K562 (cell line): ENCODE data around the gene TMEM131L. TPM values are rescaled to one million over a fixed set of nuclear protein-coding genes. Genes with fewer than 3 reads are reported as not detected.
A peak's percentile ranks its signal among the peaks of the same experiment; 100 is the strongest.

Experiments
- CXXC5 ChIP-seq: fragments of 250-450 bp; sonication (Bioruptor Pico); IDR thresholded peaks from 2 replicates; pipeline ENCODE4 v1.8.0; 2022; ENCODE audit warnings: inconsistent platforms, mild to moderate bottlenecking, moderate library complexity
- ELF1 ChIP-seq: fragments of 200-800 bp; sonication (Bioruptor generic); IDR thresholded peaks from 2 replicates; pipeline ENCODE4 v1.6.1; 2016; ENCODE audit warnings: missing genetic modification characterization, missing compliant biosample characterization
- EZH2 ChIP-seq: IDR thresholded peaks from 2 replicates; pipeline ENCODE4 v1.6.1; 2012; ENCODE audit warnings: low read depth, mild to moderate bottlenecking, inconsistent platforms, low read length, borderline replicate concordance
- FIP1L1 ChIP-seq: fragments of 200-400 bp; formaldehyde crosslinking; IDR thresholded peaks from 2 replicates; pipeline ENCODE4 v1.6.1; 2018; ENCODE audit warnings: mild to moderate bottlenecking, low read depth, low read length; ENCODE audit not compliant: poor library complexity, severe bottlenecking
- GTF2E2 ChIP-seq: fragments of 200-800 bp; sonication (Bioruptor generic); IDR thresholded peaks from 2 replicates; pipeline ENCODE4 v1.6.1; 2016; ENCODE audit warnings: missing genetic modification characterization, missing compliant biosample characterization
- IRF2 ChIP-seq: sonication (generic); formaldehyde crosslinking; IDR thresholded peaks from 2 replicates; pipeline ENCODE4 v1.8.1; 2022; ENCODE audit warnings: mild to moderate bottlenecking, missing genetic modification reagents
- JUND ChIP-seq, 2 experiments: IDR thresholded peaks; 2 replicates in 1 of 2; 3 replicates in 1 of 2; pipeline ENCODE4 v1.6.1; 2011; ENCODE audit warnings: borderline replicate concordance in 2 of 2, low read depth in 2 of 2, low read length in 2 of 2, improper control_type of control experiment in 1 of 2, missing biosample characterization in 1 of 2, missing genetic modification characterization in 1 of 2, missing genetic modification reagents in 1 of 2
- MAFK ChIP-seq: IDR thresholded peaks from 2 replicates; pipeline ENCODE4 v1.6.1; 2011; ENCODE audit warnings: low read length, improper control_type of control experiment
- MAZ ChIP-seq, 2 experiments: fragments of 450-650 bp in 1 of 2; sonication (generic) in 1 of 2; formaldehyde crosslinking; IDR thresholded peaks in 1 of 2; conservative IDR thresholded peaks in 1 of 2; 2 replicates each; pipeline versions ENCODE4 v1.4.0 to v1.5.0; 2020; ENCODE audit warnings: mild to moderate bottlenecking in 1 of 2, missing genetic modification reagents in 1 of 2
- MTA2 ChIP-seq: fragments of 450-650 bp; IDR thresholded peaks from 2 replicates; pipeline ENCODE4 v1.6.1; 2016; ENCODE audit warnings: low read depth
- MTA3 ChIP-seq: fragments of 450-650 bp; formaldehyde crosslinking; IDR thresholded peaks from 2 replicates; pipeline ENCODE4 v1.6.1; 2017; ENCODE audit warnings: mild to moderate bottlenecking, borderline replicate concordance
- MYNN ChIP-seq, 2 experiments: sonication (generic); formaldehyde crosslinking in 1 of 2; IDR thresholded peaks; 2 replicates each; pipeline versions ENCODE4 v1.5.0 to v1.6.1; 2016 to 2020; ENCODE audit warnings: antibody characterized with exemption in 1 of 2, missing genetic modification reagents in 1 of 2
- NR4A1 ChIP-seq, 2 experiments: fragments of 250-450 bp in 1 of 2; fragments of 450-650 bp in 1 of 2; sonication (Bioruptor Pico) in 1 of 2; IDR thresholded peaks; 2 replicates each; pipeline versions ENCODE4 v1.4.0 to v1.6.1; 2016 to 2020; ENCODE audit warnings: mild to moderate bottlenecking in 2 of 2, missing compliant biosample characterization in 1 of 2, missing genetic modification characterization in 1 of 2, moderate library complexity in 1 of 2
- RBM17 ChIP-seq: fragments of 200-400 bp; formaldehyde crosslinking; IDR thresholded peaks from 2 replicates; pipeline ENCODE4 v1.6.1; 2017; ENCODE audit warnings: low read depth, mild to moderate bottlenecking, low read length, borderline replicate concordance
- SP2 ChIP-seq: IDR thresholded peaks from 2 replicates; pipeline ENCODE4 v1.6.1; 2011; ENCODE audit warnings: mild to moderate bottlenecking, low read depth, low read length, moderate library complexity; ENCODE audit not compliant: poor library complexity, severe bottlenecking; ENCODE audit errors: extremely low read depth
- XRCC3 ChIP-seq: fragments of 450-650 bp; IDR thresholded peaks from 2 replicates; pipeline ENCODE4 v1.6.1; 2017; ENCODE audit warnings: mild to moderate bottlenecking, moderate library complexity
- ZNF586 ChIP-seq: fragments of 450-650 bp; formaldehyde crosslinking; conservative IDR thresholded peaks from 2 replicates; pipeline ENCODE4 v1.4.0; 2020; ENCODE audit warnings: mild to moderate bottlenecking, moderate library complexity
- ZNF668 ChIP-seq: fragments of 250-450 bp; sonication (Bioruptor Pico); IDR thresholded peaks from 2 replicates; pipeline ENCODE4 v1.8.0; 2022; ENCODE audit warnings: mild to moderate bottlenecking, inconsistent platforms
- ZNF830 ChIP-seq: fragments of 250-450 bp; sonication (Bioruptor Pico); IDR thresholded peaks from 2 replicates; pipeline ENCODE4 v1.5.0; 2021; ENCODE audit warnings: mild to moderate bottlenecking
- polyA plus RNA-seq, 8 experiments: library from polyadenylated mRNA; depleted of rRNA in 4 of 8; stranded (reverse) in 5 of 8; unstranded in 3 of 8; fragments of >200 nt; fragmentation: Nextera tagmentation in 2 of 8; fragmentation: Illumina TruSeq in 1 of 8; extraction: Ambion mirVana in 2 of 8; extraction: Trizol in 1 of 8; gene quantifications; 2 replicates each; pipeline versions ENCODE4 v1.2.1 to v1.2.3, GENCODE V29; 2011 to 2014; ENCODE audit warnings: inconsistent platforms in 1 of 8, missing spikeins in 1 of 8
- total RNA-seq, 7 experiments: library from RNA; depleted of rRNA in 6 of 7; stranded (reverse); fragments of >200 nt in 6 of 7; fragmentation: Illumina TruSeq in 2 of 7; extraction: Trizol in 2 of 7; gene quantifications; 2 replicates each; pipeline versions ENCODE4 v1.2.1 to v1.2.3, GENCODE V29; 2011 to 2021; ENCODE audit warnings: low replicate concordance in 1 of 7
- TF ChIP-seq, protein P1 (sequence below): IDR thresholded peaks from 2 replicates; pipeline ENCODE4 v1.6.1; 2011; ENCODE audit not compliant: insufficient read length; ENCODE audit errors: extremely low read depth
- TF ChIP-seq, protein P2 (sequence below): fragments of 450-650 bp; IDR thresholded peaks from 2 replicates; pipeline ENCODE4 v1.6.1; 2016; ENCODE audit warnings: borderline replicate concordance
- TF ChIP-seq, protein P3 (sequence below): IDR thresholded peaks from 2 replicates; pipeline ENCODE4 v1.6.1; 2016; ENCODE audit warnings: missing genetic modification characterization, missing compliant biosample characterization
- TF ChIP-seq, protein P4 (sequence below): fragments of 250-450 bp; sonication (Bioruptor Pico); IDR thresholded peaks from 2 replicates; pipeline ENCODE4 v1.8.0; 2022; ENCODE audit warnings: moderate library complexity, mild to moderate bottlenecking, inconsistent platforms

TMEM131L gene
- total and polyA plus RNA-seq, 9 of the 15 experiments (the other 6 are each of a cell fraction or from before 2014, with no cell fraction given) = 1.2 to 20.8 (median 12.9) TPM

DNA sequence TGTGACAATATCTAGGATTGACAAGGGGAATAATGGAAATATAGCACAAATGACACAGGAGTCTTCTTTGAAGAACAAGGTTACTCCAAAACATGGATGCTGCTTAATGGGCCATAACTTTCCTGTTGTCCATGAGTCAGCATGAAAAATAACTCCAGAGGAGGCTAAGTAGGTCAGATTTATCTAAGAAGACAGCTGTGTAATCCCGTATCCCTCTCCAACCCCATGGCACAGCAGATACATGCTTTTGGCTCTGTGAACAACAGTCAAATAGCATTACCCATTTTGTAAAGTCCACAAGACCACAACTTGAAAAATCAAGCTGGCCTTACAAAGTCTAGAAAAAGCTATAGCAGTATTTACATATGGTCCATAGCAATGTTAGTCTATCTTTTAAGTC, 2.1 kb upstream of the TMEM131L start (continued):
- no peak for TF ChIP-seq SP2
- TF ChIP-seq JUND (IDR thresholded peaks at IDR 0.05; ENCODE audit: borderline replicate concordance, low read depth, low read length) = peak; percentile 71; the same call in 1 of the 2 replicates
- peak; percentile 73; the same call in 1 of the 3 replicates for TF ChIP-seq JUND (tag; IDR thresholded peaks at IDR 0.05; ENCODE audit: borderline replicate concordance, low read depth, low read length)
- TF ChIP-seq, protein P1, sequence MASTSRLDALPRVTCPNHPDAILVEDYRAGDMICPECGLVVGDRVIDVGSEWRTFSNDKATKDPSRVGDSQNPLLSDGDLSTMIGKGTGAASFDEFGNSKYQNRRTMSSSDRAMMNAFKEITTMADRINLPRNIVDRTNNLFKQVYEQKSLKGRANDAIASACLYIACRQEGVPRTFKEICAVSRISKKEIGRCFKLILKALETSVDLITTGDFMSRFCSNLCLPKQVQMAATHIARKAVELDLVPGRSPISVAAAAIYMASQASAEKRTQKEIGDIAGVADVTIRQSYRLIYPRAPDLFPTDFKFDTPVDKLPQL = no peak
- no peak for TF ChIP-seq EZH2
- TF ChIP-seq GTF2E2 (tag) = no peak
- TF ChIP-seq IRF2 = no peak
- no peak; the same call in 1 of the 2 replicates for TF ChIP-seq ELF1
- TF ChIP-seq MTA3 = no peak
- TF ChIP-seq MYNN (IDR thresholded peaks at IDR 0.05) = 0 out of 2 replicates have a peak, but pooled peaks have one; percentile 49
- no peak for TF ChIP-seq MYNN (CRISPR knock-in tag; IDR thresholded peaks at IDR 0.05)
- TF ChIP-seq ZNF668 = no peak
- TF ChIP-seq, protein P2, sequence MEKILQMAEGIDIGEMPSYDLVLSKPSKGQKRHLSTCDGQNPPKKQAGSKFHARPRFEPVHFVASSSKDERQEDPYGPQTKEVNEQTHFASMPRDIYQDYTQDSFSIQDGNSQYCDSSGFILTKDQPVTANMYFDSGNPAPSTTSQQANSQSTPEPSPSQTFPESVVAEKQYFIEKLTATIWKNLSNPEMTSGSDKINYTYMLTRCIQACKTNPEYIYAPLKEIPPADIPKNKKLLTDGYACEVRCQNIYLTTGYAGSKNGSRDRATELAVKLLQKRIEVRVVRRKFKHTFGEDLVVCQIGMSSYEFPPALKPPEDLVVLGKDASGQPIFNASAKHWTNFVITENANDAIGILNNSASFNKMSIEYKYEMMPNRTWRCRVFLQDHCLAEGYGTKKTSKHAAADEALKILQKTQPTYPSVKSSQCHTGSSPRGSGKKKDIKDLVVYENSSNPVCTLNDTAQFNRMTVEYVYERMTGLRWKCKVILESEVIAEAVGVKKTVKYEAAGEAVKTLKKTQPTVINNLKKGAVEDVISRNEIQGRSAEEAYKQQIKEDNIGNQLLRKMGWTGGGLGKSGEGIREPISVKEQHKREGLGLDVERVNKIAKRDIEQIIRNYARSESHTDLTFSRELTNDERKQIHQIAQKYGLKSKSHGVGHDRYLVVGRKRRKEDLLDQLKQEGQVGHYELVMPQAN = no peak
- TF ChIP-seq ZNF586 (CRISPR knock-in tag) = no peak
- no peak for TF ChIP-seq RBM17
- no peak for TF ChIP-seq FIP1L1
- peak; percentile 85 for TF ChIP-seq MTA2
- TF ChIP-seq MAFK = peak; percentile 93
- peak in 1 of 2 experiments; percentile 66; a peak in 2 of 4 replicates for TF ChIP-seq MAZ (CRISPR knock-in tag; conservative IDR thresholded peaks at IDR 0.05 in 1 of 2, IDR thresholded peaks at IDR 0.05 in 1 of 2)
- TF ChIP-seq ZNF830 (CRISPR knock-in tag) = no peak
- TF ChIP-seq CXXC5 (CRISPR knock-in tag) = peak; percentile 71
- TF ChIP-seq, protein P3, sequence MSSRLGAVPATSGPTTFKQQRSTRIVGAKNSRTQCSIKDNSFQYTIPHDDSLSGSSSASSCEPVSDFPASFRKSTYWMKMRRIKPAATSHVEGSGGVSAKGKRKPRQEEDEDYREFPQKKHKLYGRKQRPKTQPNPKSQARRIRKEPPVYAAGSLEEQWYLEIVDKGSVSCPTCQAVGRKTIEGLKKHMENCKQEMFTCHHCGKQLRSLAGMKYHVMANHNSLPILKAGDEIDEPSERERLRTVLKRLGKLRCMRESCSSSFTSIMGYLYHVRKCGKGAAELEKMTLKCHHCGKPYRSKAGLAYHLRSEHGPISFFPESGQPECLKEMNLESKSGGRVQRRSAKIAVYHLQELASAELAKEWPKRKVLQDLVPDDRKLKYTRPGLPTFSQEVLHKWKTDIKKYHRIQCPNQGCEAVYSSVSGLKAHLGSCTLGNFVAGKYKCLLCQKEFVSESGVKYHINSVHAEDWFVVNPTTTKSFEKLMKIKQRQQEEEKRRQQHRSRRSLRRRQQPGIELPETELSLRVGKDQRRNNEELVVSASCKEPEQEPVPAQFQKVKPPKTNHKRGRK (tag) = no peak
- TF ChIP-seq NR4A1 (CRISPR knock-in tag; IDR thresholded peaks at IDR 0.05) = no peak
- TF ChIP-seq NR4A1 (tag; IDR thresholded peaks at IDR 0.05) = peak; percentile 22; the same call in 1 of the 2 replicates
- no peak for TF ChIP-seq XRCC3
- TF ChIP-seq, protein P4, sequence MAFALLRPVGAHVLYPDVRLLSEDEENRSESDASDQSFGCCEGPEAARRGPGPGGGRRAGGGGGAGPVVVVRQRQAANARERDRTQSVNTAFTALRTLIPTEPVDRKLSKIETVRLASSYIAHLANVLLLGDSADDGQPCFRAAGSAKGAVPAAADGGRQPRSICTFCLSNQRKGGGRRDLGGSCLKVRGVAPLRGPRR (CRISPR knock-in tag) = no peak
